Lower lobe of right lung (tissue), 2 donors: ENCODE data around the gene POU6F1. TPM values are rescaled to one million over a fixed set of nuclear protein-coding genes. Genes with fewer than 3 reads are reported as not detected.
"Not testable (repeated sequence)": the region's sequence is repeated elsewhere in the genome, so short reads cannot be mapped to it uniquely, and the experiment has no call there.

Experiments used
- ATAC-seq, 2 donors: fragments of 200-7000 bp; cut with Tn5 transposase; one replicate each; pipeline ENCODE4 v1.9.1; 2020 to 2022; ENCODE audit warnings: mild to moderate bottlenecking in 2 of 2, moderate library complexity in 2 of 2
- DNase-seq: peaks from one replicate; pipeline ENCODE4 v3.0.0-alpha.2; 2020
- H3K27ac ChIP-seq: fragments of 200-600 bp; one replicate; pipeline ENCODE4 v1.8.0; 2022
- H3K27me3 ChIP-seq: fragments of 200-600 bp; one replicate; pipeline ENCODE4 v1.8.0; 2022; ENCODE audit warnings: low read depth
- H3K36me3 ChIP-seq: fragments of 200-600 bp; one replicate; pipeline ENCODE4 v1.8.0; 2022; ENCODE audit warnings: mild to moderate bottlenecking
- H3K4me1 ChIP-seq: fragments of 200-600 bp; one replicate; pipeline ENCODE4 v1.8.0; 2022
- H3K4me3 ChIP-seq: fragments of 200-600 bp; one replicate; pipeline ENCODE4 v1.8.0; 2022; ENCODE audit warnings: mild to moderate bottlenecking
- H3K9me3 ChIP-seq: fragments of 200-600 bp; one replicate; pipeline ENCODE4 v1.8.0; 2022
- intact Hi-C: fragments of 100-400 bp; cut with DNase I; formaldehyde crosslinking; loops from one replicate; pipeline ENCODE4 v1.11.0; 2022
- long read RNA-seq: library from polyadenylated mRNA; unstranded; transcript quantifications from one replicate; pipeline ENCODE4 v2.0.0, GENCODE V29; 2021
- total RNA-seq: library from RNA; stranded (reverse); fragmentation: NEBNext Ultra II Directional; extraction: Animal tissue kit (Norgen Biotek cat#: 25700); gene quantifications from one replicate; pipeline ENCODE4 v1.2.1, GENCODE V29; 2021
- TF ChIP-seq, protein P1 (sequence below): fragments of 200-600 bp; IDR thresholded peaks from one replicate; pipeline ENCODE4 v1.8.0; 2022; ENCODE audit warnings: antibody characterized with exemption, mild to moderate bottlenecking
- donor health status: DM: no; HTN: yes; CAD: no; lungs with severe emphysema.

POU6F1 gene, protein sequence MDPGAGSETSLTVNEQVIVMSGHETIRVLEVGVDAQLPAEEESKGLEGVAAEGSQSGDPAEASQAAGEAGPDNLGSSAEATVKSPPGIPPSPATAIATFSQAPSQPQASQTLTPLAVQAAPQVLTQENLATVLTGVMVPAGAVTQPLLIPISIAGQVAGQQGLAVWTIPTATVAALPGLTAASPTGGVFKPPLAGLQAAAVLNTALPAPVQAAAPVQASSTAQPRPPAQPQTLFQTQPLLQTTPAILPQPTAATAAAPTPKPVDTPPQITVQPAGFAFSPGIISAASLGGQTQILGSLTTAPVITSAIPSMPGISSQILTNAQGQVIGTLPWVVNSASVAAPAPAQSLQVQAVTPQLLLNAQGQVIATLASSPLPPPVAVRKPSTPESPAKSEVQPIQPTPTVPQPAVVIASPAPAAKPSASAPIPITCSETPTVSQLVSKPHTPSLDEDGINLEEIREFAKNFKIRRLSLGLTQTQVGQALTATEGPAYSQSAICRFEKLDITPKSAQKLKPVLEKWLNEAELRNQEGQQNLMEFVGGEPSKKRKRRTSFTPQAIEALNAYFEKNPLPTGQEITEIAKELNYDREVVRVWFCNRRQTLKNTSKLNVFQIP
- 13.5 TPM for total RNA-seq
- long read RNA-seq, partial matches to known transcripts = 9 of 23 reads
- long read RNA-seq, other reads (novel, unspliced or antisense) = 12 of 23 reads

DNA sequence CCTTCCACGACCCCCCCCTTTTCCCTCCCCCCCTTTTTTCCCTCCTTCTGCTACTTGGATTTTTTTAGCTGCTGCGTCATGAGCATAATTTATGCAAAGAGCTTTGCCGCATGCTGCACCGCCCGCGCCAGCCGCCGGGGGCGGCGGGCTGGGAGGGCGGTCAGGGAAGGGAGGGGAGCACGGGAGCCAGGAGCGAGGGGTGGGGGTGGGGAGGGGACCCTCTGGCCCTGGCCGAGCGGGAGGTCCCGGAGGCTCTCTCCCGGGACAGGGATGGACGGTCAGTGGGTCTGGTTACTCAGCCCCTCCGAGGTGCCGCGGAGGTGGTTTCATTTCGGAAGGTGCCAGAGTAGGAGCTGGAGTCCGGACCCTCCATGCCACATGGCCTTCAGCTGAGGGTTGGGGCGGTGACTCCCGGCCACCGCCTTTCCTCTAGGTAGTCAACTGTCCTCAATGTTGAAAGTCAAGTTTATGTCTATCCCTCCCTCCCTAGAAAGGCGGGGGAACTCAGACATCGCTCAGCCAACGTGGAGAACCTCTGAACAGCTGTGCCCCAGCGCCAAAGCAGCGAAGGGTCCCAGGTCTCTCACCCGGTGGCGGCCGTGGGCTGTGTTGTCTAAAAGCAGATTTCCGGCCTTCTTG lies at the start of gene POU6F1:
POU6F1 (minus strand) TSS at position 95 of the 639 bp plus-strand sequence. CDS start 11,226 bp downstream, outside the sequence.
- H3K27ac ChIP-seq = peak within 1 kb of the TSS; percentile 97
- ATAC-seq (peak; percentile 94 to 95), DNase-seq (peak; percentile 77)
- TF ChIP-seq, protein P1, sequence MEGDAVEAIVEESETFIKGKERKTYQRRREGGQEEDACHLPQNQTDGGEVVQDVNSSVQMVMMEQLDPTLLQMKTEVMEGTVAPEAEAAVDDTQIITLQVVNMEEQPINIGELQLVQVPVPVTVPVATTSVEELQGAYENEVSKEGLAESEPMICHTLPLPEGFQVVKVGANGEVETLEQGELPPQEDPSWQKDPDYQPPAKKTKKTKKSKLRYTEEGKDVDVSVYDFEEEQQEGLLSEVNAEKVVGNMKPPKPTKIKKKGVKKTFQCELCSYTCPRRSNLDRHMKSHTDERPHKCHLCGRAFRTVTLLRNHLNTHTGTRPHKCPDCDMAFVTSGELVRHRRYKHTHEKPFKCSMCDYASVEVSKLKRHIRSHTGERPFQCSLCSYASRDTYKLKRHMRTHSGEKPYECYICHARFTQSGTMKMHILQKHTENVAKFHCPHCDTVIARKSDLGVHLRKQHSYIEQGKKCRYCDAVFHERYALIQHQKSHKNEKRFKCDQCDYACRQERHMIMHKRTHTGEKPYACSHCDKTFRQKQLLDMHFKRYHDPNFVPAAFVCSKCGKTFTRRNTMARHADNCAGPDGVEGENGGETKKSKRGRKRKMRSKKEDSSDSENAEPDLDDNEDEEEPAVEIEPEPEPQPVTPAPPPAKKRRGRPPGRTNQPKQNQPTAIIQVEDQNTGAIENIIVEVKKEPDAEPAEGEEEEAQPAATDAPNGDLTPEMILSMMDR = peak; percentile 64
- H3K27me3 ChIP-seq = no peaks in the 10 kb centered on the region
- intact Hi-C loops = no loop called here
- H3K36me3 ChIP-seq = no peaks in the 10 kb centered on the region
- peaks cover 18% of the 10 kb centered on the region for H3K4me1 ChIP-seq
- peak within 1 kb of the TSS; percentile 90 for H3K4me3 ChIP-seq
- H3K9me3 ChIP-seq = no peaks in the 10 kb centered on the region

DNA sequence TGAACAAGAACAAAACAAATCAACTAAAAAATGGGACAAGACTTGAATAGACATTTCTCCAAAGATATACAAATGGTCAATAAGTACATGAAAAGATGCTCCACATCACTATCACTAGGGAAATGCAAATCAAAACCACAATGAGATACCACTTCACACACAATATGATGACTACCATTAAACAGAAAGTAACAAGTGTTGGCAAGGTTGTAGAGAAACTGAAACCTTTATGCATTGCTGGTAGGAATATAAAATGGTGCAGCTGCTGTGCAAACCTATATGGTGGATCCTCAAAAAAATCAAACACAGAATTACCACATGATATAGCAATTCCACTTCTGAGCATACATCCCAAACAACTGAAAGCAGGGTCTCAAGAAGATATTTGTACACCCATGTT lies 47.2 kb upstream of the POU6F1 start:
- no peaks in the 10 kb centered on the region for H3K9me3 ChIP-seq
- no peaks in the 10 kb centered on the region for H3K36me3 ChIP-seq
- H3K4me3 ChIP-seq = no peak overlapping the region
- no peak for DNase-seq
- TF ChIP-seq, protein P1 = no peak
- peaks cover 8% of the 10 kb centered on the region for H3K4me1 ChIP-seq
- intact Hi-C loops = no loop called here
- H3K27ac ChIP-seq = no peak overlapping the region
- ATAC-seq = no peak
- H3K27me3 ChIP-seq = no peaks in the 10 kb centered on the region

DNA sequence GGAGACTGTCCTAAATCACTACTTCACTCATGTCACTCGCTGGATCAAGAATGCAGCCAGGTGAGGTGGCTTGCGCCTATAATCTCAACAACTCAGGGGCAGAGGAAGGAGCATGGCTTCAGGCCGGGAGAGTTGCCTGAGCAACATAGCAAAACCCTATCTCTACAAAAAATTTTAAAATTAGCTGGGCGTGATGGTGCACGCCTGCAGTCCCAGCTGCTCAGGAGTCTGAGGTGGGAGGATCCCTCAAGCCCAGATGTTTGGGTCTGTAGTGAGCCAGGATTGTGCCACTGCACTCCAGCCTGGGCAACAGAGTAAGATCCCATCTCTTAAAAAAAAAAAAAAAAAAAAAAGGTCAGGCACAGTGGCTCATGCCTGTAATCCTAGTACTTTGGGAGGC lies 46.4 kb upstream of the POU6F1 start:
- TF ChIP-seq, protein P1 = no peak
- H3K36me3 ChIP-seq = no peaks in the 10 kb centered on the region
- peaks cover 5% of the 10 kb centered on the region for H3K4me1 ChIP-seq
- no peak for DNase-seq
- intact Hi-C loops = no loop called here
- no peaks in the 10 kb centered on the region for H3K27me3 ChIP-seq
- no peak overlapping the region for H3K4me3 ChIP-seq
- H3K9me3 ChIP-seq = no peaks in the 10 kb centered on the region
- H3K27ac ChIP-seq = no peak overlapping the region
- ATAC-seq = no peak

DNA sequence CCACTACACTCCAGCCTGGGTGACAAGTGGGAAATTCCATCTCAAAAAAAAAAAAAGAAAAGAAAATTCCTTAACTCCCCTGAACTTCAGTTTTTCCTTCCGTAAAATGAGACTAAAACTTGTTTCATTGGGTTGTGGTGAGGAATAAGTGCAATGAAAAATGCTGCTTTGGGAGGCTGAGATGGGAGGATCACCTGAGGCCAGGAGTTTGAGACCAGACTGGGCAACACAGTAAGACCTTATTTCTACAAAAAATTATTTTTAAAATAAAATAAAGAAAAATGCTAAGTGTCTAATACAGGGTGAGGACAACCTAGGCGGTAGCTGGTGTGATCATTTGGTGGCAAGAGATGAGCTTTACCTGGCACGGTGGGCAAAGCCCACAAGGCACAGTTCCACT lies 45.5 kb upstream of the POU6F1 start:
- Histone ChIP-seq H3K9me3 (no peaks in the 10 kb centered on the region), H3K4me1 (no peaks in the 10 kb centered on the region), H3K27ac (no peak overlapping the region), H3K36me3 (no peaks in the 10 kb centered on the region), H3K27me3 (no peaks in the 10 kb centered on the region), H3K4me3 (no peak overlapping the region)
- TF ChIP-seq, protein P1 = no peak
- no peak for DNase-seq
- no peak for ATAC-seq
- intact Hi-C loops = no loop called here

DNA sequence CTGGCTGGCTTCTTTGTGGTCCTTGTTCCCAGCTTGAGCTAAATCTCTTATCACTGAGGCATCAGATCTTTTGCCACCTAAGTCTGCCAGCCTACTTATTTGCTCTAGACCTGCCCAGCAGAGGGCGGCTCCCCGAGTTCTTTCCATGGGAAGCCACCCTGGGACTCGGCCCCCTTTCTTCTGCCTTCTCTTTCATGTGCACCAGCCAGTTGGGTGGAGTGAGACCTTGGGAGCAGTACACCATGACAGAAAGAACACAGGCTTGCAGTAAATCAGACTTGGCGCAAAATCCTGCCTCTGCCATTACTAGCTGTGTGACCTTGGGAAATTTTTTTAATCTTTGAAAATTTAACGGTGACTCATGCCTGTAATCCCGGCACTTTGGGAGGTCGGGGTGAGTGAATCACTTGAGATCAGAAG lies 44.9 kb upstream of the POU6F1 start:
- intact Hi-C loops = no loop called here
- Histone ChIP-seq H3K4me1 (no peaks in the 10 kb centered on the region), H3K27ac (no peak overlapping the region), H3K4me3 (no peak overlapping the region), H3K27me3 (no peaks in the 10 kb centered on the region), H3K36me3 (no peaks in the 10 kb centered on the region), H3K9me3 (no peaks in the 10 kb centered on the region)
- ATAC-seq (peak; percentile 43 to 79), DNase-seq (peak; percentile 58)
- TF ChIP-seq, protein P1 = peak; percentile 25

DNA sequence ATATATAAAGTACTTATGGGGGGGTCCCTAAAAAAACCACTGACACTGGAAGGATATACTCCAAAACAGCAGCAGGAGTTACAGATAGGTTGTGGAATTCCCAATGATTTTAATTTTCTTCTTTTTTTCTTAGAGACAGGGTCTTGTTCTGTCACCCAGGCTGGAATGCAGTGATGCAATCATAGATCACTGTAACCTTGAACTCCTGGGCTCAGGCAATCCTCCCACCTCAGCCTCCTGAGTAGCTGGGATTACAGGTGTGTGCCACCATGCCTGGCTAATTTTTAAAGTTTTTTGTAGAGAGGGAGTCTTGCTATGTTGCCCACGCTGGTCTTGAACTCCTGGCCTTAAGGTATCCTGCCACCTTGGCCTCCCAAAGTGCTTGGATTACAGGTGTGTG lies 41.7 kb upstream of the POU6F1 start:
- H3K27ac ChIP-seq, DNase-seq, H3K4me1 ChIP-seq, H3K27me3 ChIP-seq, intact Hi-C loops, H3K36me3 ChIP-seq, H3K9me3 ChIP-seq, ATAC-seq, H3K4me3 ChIP-seq: not testable (repeated sequence)
